ENCODE measurements around the gene KCNQ1. TPM values are rescaled to one million over a fixed set of nuclear protein-coding genes. Genes with fewer than 3 reads are reported as not detected.

Gene KCNQ1
- total RNA-seq, 5 donors from 2014 or later (not counting 1 experiment from before 2014, with no cell fraction given): 20.9 to 32.9 (median 24.0) TPM

- Histone ChIP-seq H3K4me3 (ENCODE audit: control insufficient read depth in 1 of 2, extremely low read depth in 1 of 2, low read length in 1 of 2) (no peak overlapping the region), H3K36me3 (ENCODE audit: control insufficient read depth in 2 of 2, extremely low read depth in 1 of 2, insufficient read depth in 1 of 2, low read length in 1 of 2) (peaks cover 0 to 5% of the 10 kb centered on the region in 2 donors), H3K9me3 (no peaks in the 10 kb centered on the region), H3K27ac (ENCODE audit: low read length) (no peak overlapping the region), H3K4me1 (ENCODE audit: control insufficient read depth in 1 of 2, extremely low read depth in 1 of 2, insufficient read depth in 2 of 2, low read length in 2 of 2) (peaks cover 0 to 19% of the 10 kb centered on the region in 2 experiments), H3K27me3 (replicated peaks in 1 of 2; ENCODE audit: control insufficient read depth in 2 of 2, extremely low read depth in 1 of 2, insufficient read depth in 2 of 2, low read length in 1 of 2) (peaks cover 0 to 15% of the 10 kb centered on the region in 2 experiments)
- ChIA-PET POLR2A (interaction anchor here in 1 of 2 donors (0.5 kb wide), 1 partner anchor 1650 kb away, joined by 3 read pairs; no protein-coding TSS in a partner anchor), CTCF (no interaction called here)
- Mint-ChIP-seq H3K4me3 (no peak overlapping the region), H3K27me3 (no peaks in the 10 kb centered on the region), H3K9me3 (no peaks in the 10 kb centered on the region), H3K27ac (no peak overlapping the region), H3K36me3 (peaks cover 7% of the 10 kb centered on the region), H3K4me1 (peaks cover 17 to 25% (median 22%) of the 10 kb centered on the region in 3 donors)
- no peak for ATAC-seq (replicated peaks in 1 of 4)
- 73% methylated on average over 6 of the region's 7 CpGs for WGBS (ENCODE audit: insufficient coverage)
- peak in 1 of 35 experiments; percentile 7 for DNase-seq
These were observed 332.6 kb downstream of the KCNQ1 start for GRCh38 chr11:2777386-2777785.

DNA sequence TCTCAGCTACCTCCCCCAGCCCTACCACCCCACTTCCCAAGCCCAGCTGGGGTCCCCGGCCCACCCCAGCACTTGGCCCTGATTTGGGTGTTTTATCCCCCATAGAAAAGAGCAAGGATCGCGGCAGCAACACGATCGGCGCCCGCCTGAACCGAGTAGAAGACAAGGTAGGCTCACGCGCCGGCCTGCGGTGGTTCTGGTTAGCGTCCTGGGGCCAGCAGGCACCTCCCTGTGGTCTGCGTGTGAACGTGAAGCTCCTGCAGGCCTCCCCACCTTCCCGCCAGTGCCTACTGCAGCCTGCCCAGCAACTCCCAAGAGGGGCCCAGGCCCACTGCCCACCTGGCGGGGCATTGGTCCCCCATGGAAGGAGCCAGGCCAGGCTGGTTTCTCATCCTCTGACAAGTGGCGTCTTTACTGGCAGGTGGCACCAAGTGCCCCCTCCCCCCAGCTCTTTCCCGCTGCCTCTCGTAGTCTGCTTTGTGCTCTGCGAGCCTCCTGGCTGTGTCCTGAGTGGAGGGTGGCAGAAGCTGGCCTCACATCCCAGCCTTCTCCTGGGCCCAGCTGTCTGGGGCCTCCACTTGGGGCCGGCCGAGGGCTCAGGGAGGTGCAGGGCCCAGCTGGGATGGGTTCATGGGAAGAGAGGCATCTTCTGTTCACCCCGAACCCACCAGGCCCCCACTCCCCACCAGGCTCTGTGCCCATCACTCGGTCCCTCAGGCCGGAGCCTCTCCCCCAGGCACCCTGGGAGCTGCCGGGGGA is 333.2 kb downstream of the KCNQ1 start:
- peak in 4 of 35 experiments; percentile 1 to 15 (median 6) for DNase-seq
- no peaks in the 10 kb centered on the region for H3K27me3 Mint-ChIP-seq
- H3K4me3 ChIP-seq (ENCODE audit: control insufficient read depth in 1 of 2, extremely low read depth in 1 of 2, low read length in 1 of 2): no peak overlapping the region
- peaks cover 0 to 5% of the 10 kb centered on the region in 2 donors for H3K36me3 ChIP-seq (ENCODE audit: control insufficient read depth in 2 of 2, extremely low read depth in 1 of 2, insufficient read depth in 1 of 2, low read length in 1 of 2)
- no peak overlapping the region for H3K27ac ChIP-seq (ENCODE audit: low read length)
- ChIA-PET CTCF (no interaction called here), POLR2A (no interaction called here)
- peaks cover 0 to 11% of the 10 kb centered on the region in 2 experiments for H3K27me3 ChIP-seq (replicated peaks in 1 of 2; ENCODE audit: control insufficient read depth in 2 of 2, extremely low read depth in 1 of 2, insufficient read depth in 2 of 2, low read length in 1 of 2)
- H3K4me1 Mint-ChIP-seq: peaks cover 13 to 19% (median 18%) of the 10 kb centered on the region in 3 donors
- WGBS (ENCODE audit: insufficient coverage): 76% methylated on average over 18 of the region's 27 CpGs
- no peaks in the 10 kb centered on the region for H3K9me3 Mint-ChIP-seq
- H3K9me3 ChIP-seq: no peaks in the 10 kb centered on the region
- peaks cover 0 to 14% of the 10 kb centered on the region in 2 experiments for H3K4me1 ChIP-seq (ENCODE audit: control insufficient read depth in 1 of 2, extremely low read depth in 1 of 2, insufficient read depth in 2 of 2, low read length in 2 of 2)
- H3K36me3 Mint-ChIP-seq: peaks cover 11% of the 10 kb centered on the region
- H3K27ac Mint-ChIP-seq: no peak overlapping the region
- ATAC-seq (replicated peaks in 1 of 4): no peak
- no peak overlapping the region for H3K4me3 Mint-ChIP-seq

DNA sequence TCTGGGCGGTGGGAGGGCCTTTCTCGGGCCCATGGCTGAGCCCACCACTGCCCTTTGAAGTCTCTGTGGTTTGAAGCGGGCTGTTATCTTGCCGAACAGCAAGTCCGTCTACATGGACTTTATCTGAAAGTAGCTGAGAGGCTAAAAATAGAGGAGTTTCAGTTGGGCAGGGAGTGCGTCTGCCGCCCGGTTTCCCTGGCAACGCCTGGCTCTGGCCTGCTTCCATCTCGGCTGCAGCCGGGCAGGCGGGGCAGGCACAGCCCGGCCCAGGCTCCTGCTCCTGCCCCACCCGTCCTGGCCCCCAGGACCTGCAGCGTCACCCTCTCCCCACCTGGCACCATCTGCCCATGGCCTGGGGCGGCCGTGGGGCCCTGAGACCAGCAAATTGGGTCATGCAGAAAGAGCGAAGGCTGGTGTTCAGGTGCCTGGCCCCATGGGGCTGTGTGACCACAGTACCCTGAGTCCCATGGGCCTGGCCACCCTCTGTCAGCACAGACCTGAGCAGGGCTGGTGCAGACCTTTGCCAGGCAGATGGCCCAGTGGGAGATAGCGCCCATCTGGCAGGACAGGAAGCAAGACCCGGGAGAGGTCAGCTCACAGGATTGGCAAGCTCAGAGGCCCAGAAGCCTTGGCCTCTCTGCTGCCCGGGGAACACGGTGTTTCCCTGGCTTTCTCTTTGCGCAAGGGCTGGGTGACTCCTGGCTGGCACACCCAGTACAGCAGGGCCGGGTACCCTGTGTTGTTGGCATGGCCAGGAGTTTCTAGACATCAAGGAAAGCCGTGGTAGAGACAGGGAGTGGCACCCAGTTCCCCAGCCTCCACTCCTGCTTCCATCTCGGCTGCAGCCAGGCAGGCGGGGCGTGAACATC is 334.1 kb downstream of the KCNQ1 start:
- Histone ChIP-seq H3K27ac (ENCODE audit: low read length) (no peak overlapping the region), H3K36me3 (ENCODE audit: control insufficient read depth in 2 of 2, extremely low read depth in 1 of 2, insufficient read depth in 1 of 2, low read length in 1 of 2) (peaks cover 0 to 5% of the 10 kb centered on the region in 2 donors), H3K4me1 (ENCODE audit: control insufficient read depth in 1 of 2, extremely low read depth in 1 of 2, insufficient read depth in 2 of 2, low read length in 2 of 2) (peaks cover 0 to 14% of the 10 kb centered on the region in 2 experiments), H3K4me3 (ENCODE audit: control insufficient read depth in 1 of 2, extremely low read depth in 1 of 2, low read length in 1 of 2) (no peak overlapping the region), H3K27me3 (replicated peaks in 1 of 2; ENCODE audit: control insufficient read depth in 2 of 2, extremely low read depth in 1 of 2, insufficient read depth in 2 of 2, low read length in 1 of 2) (peaks cover 0 to 11% of the 10 kb centered on the region in 2 experiments), H3K9me3 (no peaks in the 10 kb centered on the region)
- no peaks in the 10 kb centered on the region for H3K27me3 Mint-ChIP-seq
- no peaks in the 10 kb centered on the region for H3K9me3 Mint-ChIP-seq
- H3K36me3 Mint-ChIP-seq: peaks cover 13% of the 10 kb centered on the region
- peak in 5 of 35 experiments; percentile 0 to 9 (median 4) for DNase-seq
- POLR2A ChIA-PET: no interaction called here
- H3K27ac Mint-ChIP-seq: no peak overlapping the region
- CTCF ChIA-PET: no interaction called here
- WGBS (ENCODE audit: insufficient coverage): 70% methylated on average over 28 of the region's 28 CpGs
- H3K4me1 Mint-ChIP-seq: peaks cover 5 to 14% (median 10%) of the 10 kb centered on the region in 3 donors
- ATAC-seq (replicated peaks in 1 of 4): no peak
- H3K4me3 Mint-ChIP-seq: no peak overlapping the region

GRCh38 chr11:2779499-2779980 is 334.7 kb downstream of the KCNQ1 start:
- H3K36me3 ChIP-seq (ENCODE audit: control insufficient read depth in 2 of 2, extremely low read depth in 1 of 2, insufficient read depth in 1 of 2, low read length in 1 of 2): peaks cover 0 to 3% of the 10 kb centered on the region in 2 donors
- Mint-ChIP-seq H3K27me3 (no peaks in the 10 kb centered on the region), H3K4me3 (no peak overlapping the region), H3K9me3 (no peaks in the 10 kb centered on the region), H3K27ac (no peak overlapping the region), H3K4me1 (peaks cover 0 to 7% (median 6%) of the 10 kb centered on the region in 3 donors), H3K36me3 (peaks cover 13% of the 10 kb centered on the region)
- DNase-seq (peak in 3 of 35 experiments; percentile 1 to 13 (median 4)), ATAC-seq (replicated peaks in 1 of 4) (peak in 1 of 4 experiments; percentile 9)
- no peak overlapping the region for H3K4me3 ChIP-seq (ENCODE audit: control insufficient read depth in 1 of 2, extremely low read depth in 1 of 2, low read length in 1 of 2)
- H3K27ac ChIP-seq (ENCODE audit: low read length): no peak overlapping the region
- 94% methylated on average over 10 of the region's 11 CpGs for WGBS (ENCODE audit: insufficient coverage)
- CTCF ChIA-PET: no interaction called here
- H3K9me3 ChIP-seq: no peaks in the 10 kb centered on the region
- peaks cover 0 to 11% of the 10 kb centered on the region in 2 experiments for H3K27me3 ChIP-seq (replicated peaks in 1 of 2; ENCODE audit: control insufficient read depth in 2 of 2, extremely low read depth in 1 of 2, insufficient read depth in 2 of 2, low read length in 1 of 2)
- POLR2A ChIA-PET: no interaction called here
- peaks cover 0 to 9% of the 10 kb centered on the region in 2 experiments for H3K4me1 ChIP-seq (ENCODE audit: control insufficient read depth in 1 of 2, extremely low read depth in 1 of 2, insufficient read depth in 2 of 2, low read length in 2 of 2)

DNA sequence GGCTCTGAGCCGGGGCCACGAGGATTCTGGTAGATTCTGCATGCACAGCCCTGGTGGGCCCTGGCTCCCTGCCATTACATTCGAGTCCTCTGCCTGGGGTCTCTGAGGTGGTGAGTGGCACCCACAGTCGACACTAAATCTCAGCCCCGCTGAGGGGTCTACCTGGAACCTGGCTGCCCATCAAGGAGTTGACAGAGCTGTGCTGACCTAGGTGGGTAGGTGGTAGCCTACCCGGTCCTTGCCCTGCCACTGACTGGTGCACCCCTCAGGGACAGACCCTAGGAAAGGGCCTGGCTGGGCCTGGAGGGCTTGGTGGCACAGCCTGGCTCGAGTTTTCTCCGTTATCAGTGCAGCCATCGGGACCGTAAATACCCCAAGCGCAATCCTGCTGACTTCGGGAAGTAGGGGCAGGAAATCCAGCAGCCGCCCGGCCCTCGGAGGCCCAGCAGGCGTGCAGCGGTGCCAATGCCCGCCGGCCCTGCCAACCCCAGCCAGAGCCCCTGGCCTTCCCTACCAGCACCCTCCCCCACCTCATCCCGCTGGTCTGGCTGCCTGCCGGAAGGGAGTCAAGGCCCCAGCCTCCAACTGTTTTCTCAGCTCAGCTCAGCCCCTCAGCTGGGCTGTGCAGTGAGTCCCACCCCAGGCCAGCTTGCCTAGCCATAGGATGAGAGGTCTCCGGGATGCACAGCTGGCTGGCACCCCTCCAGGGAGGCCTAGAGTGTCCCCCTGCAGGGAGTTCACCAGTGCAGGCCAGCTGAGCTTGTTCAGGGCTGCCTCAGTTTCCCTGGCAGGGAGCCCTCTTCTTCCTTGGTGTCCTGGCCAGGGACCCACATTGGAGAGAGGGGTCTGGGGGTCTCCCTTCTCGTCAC is 335.4 kb downstream of the KCNQ1 start:
- WGBS (ENCODE audit: insufficient coverage): 72% methylated on average over 20 of the region's 23 CpGs
- Histone ChIP-seq H3K4me1 (ENCODE audit: control insufficient read depth in 1 of 2, extremely low read depth in 1 of 2, insufficient read depth in 2 of 2, low read length in 2 of 2) (peaks cover 0 to 2% of the 10 kb centered on the region in 2 experiments), H3K27ac (ENCODE audit: low read length) (no peak overlapping the region), H3K9me3 (no peaks in the 10 kb centered on the region), H3K4me3 (ENCODE audit: control insufficient read depth in 1 of 2, extremely low read depth in 1 of 2, low read length in 1 of 2) (no peak overlapping the region), H3K36me3 (ENCODE audit: control insufficient read depth in 2 of 2, extremely low read depth in 1 of 2, insufficient read depth in 1 of 2, low read length in 1 of 2) (no peaks in the 10 kb centered on the region), H3K27me3 (replicated peaks in 1 of 2; ENCODE audit: control insufficient read depth in 2 of 2, extremely low read depth in 1 of 2, insufficient read depth in 2 of 2, low read length in 1 of 2) (peaks cover 0 to 11% of the 10 kb centered on the region in 2 experiments)
- Mint-ChIP-seq H3K4me3 (no peak overlapping the region), H3K36me3 (peaks cover 13% of the 10 kb centered on the region), H3K27ac (no peak overlapping the region), H3K27me3 (no peaks in the 10 kb centered on the region), H3K4me1 (peaks cover 0 to under 1% (median 0%) of the 10 kb centered on the region in 3 donors), H3K9me3 (no peaks in the 10 kb centered on the region)
- DNase-seq (peak in 6 of 35 experiments; percentile 1 to 23 (median 4)), ATAC-seq (replicated peaks in 1 of 4) (no peak)
- ChIA-PET CTCF (no interaction called here), POLR2A (no interaction called here)

Data from T-cell (primary cell).